Upper lobe of right lung (tissue), 1 donor: ENCODE results near the gene TRUB1. TPM values are rescaled to one million over a fixed set of nuclear protein-coding genes. Genes with fewer than 3 reads are reported as not detected.

ENCODE experiments used
- ATAC-seq: fragments of 200-7000 bp; cut with Tn5 transposase; one replicate; pipeline ENCODE4 v1.9.1; 2020; ENCODE audit warnings: mild to moderate bottlenecking, moderate library complexity
- DNase-seq: peaks from one replicate; pipeline ENCODE4 v3.0.0-alpha.2; 2020
- H3K27ac ChIP-seq: fragments of 200-600 bp; one replicate; pipeline ENCODE4 v1.8.0; 2022
- H3K27me3 ChIP-seq: fragments of 200-600 bp; one replicate; pipeline ENCODE4 v1.8.0; 2022; ENCODE audit warnings: mild to moderate bottlenecking
- H3K36me3 ChIP-seq: fragments of 200-600 bp; one replicate; pipeline ENCODE4 v1.8.0; 2022
- H3K4me1 ChIP-seq: fragments of 200-600 bp; one replicate; pipeline ENCODE4 v1.8.0; 2022
- H3K4me3 ChIP-seq: fragments of 200-600 bp; one replicate; pipeline ENCODE4 v1.8.0; 2022; ENCODE audit warnings: mild to moderate bottlenecking
- H3K9me3 ChIP-seq: fragments of 200-600 bp; one replicate; pipeline ENCODE4 v1.8.0; 2022
- intact Hi-C: fragments of 100-400 bp; cut with DNase I; formaldehyde crosslinking; loops from one replicate; pipeline ENCODE4 v1.11.0; 2022
- total RNA-seq: library from RNA; stranded (reverse); fragmentation: NEBNext Ultra II Directional; extraction: Animal tissue kit (Norgen Biotek cat#: 25700); gene quantifications from one replicate; pipeline ENCODE4 v1.2.1, GENCODE V29; 2021
- TF ChIP-seq, protein P1 (sequence below): fragments of 200-600 bp; IDR thresholded peaks from one replicate; pipeline ENCODE4 v1.8.0; 2022; ENCODE audit warnings: antibody characterized with exemption
- donor health status: DM: no; HTN: yes; CAD: no; lungs with severe emphysema.

TRUB1 gene
- total RNA-seq, 1 donor from 2014 or later, result 11.3 TPM

DNA sequence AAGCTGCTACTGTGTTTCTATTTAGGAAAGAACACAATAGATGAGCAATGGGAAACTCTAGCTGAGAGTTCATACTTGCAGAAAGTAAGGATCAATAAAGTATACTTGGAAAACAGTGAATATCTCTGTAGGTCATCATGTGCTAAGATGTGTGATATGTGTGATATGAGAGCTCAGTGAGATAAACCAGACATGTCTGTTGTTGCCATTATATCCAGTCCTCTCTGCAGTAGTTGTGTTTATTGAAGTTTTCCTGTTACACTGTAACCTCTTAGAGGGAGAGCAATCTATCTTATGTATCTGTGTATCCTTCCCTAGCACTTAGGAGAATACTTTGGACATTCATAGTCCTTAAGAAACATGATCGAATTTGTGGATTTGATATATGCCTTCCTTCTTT lies 19.1 kb downstream of the TRUB1 start:
- intact Hi-C loops, result no loop called here
- no peak overlapping the region for H3K27ac ChIP-seq
- ATAC-seq, result no peak
- H3K9me3 ChIP-seq, result no peaks in the 10 kb centered on the region
- no peak overlapping the region for H3K4me3 ChIP-seq
- DNase-seq, result no peak
- H3K27me3 ChIP-seq, result no peaks in the 10 kb centered on the region
- no peaks in the 10 kb centered on the region for H3K4me1 ChIP-seq
- TF ChIP-seq, protein P1, sequence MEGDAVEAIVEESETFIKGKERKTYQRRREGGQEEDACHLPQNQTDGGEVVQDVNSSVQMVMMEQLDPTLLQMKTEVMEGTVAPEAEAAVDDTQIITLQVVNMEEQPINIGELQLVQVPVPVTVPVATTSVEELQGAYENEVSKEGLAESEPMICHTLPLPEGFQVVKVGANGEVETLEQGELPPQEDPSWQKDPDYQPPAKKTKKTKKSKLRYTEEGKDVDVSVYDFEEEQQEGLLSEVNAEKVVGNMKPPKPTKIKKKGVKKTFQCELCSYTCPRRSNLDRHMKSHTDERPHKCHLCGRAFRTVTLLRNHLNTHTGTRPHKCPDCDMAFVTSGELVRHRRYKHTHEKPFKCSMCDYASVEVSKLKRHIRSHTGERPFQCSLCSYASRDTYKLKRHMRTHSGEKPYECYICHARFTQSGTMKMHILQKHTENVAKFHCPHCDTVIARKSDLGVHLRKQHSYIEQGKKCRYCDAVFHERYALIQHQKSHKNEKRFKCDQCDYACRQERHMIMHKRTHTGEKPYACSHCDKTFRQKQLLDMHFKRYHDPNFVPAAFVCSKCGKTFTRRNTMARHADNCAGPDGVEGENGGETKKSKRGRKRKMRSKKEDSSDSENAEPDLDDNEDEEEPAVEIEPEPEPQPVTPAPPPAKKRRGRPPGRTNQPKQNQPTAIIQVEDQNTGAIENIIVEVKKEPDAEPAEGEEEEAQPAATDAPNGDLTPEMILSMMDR, result no peak
- peaks cover 1% of the 10 kb centered on the region for H3K36me3 ChIP-seq

DNA sequence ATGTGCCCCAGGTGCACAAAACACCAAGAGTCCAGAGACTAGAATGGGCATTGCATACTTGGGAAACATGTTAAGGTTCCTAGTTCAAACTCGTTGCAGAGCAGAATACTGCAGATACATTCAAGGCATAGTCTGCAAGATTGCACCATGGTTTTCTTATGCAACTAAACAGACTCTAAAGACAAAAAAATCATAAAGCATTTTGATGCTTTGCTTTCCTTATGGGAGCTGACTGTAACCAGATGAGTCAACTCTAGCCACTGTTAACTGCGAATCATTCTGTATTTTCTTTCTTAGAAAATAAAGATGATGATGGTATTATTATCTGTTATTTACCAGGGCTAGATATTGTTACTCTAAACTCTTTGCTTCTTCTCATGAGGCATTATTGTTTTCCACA lies 19.7 kb downstream of the TRUB1 start:
- Histone ChIP-seq H3K4me3 (no peak overlapping the region), H3K27me3 (no peaks in the 10 kb centered on the region), H3K4me1 (no peaks in the 10 kb centered on the region), H3K27ac (no peak overlapping the region), H3K9me3 (no peaks in the 10 kb centered on the region), H3K36me3 (no peaks in the 10 kb centered on the region)
- DNase-seq, result no peak
- intact Hi-C loops, result no loop called here
- ATAC-seq, result no peak
- TF ChIP-seq, protein P1, result no peak

DNA sequence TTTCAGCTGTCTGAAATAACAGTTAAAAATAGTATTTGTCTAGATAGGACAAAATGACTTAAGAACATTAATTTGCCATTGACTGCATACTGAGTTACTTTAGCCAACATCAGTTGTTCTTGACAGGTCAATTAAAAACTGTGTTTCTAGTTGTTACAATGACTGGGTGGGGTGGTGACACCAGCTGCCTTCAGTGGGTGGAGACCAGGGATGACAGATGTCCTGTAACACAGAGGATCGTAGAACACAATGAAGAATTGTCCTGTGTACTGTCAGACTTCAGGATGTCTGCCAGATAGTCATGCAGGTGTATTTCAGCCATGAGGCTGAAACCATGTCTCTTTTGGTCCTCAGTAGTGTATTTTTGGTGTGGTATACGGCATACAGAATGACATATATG lies 24.4 kb downstream of the TRUB1 start:
- DNase-seq (no peak), ATAC-seq (no peak)
- Histone ChIP-seq H3K4me1 (no peaks in the 10 kb centered on the region), H3K9me3 (no peaks in the 10 kb centered on the region), H3K4me3 (no peak overlapping the region), H3K36me3 (no peaks in the 10 kb centered on the region), H3K27ac (no peak overlapping the region), H3K27me3 (no peaks in the 10 kb centered on the region)
- intact Hi-C loops, result no loop called here
- TF ChIP-seq, protein P1, result no peak

- ATAC-seq, result no peak
- no peaks in the 10 kb centered on the region for H3K4me1 ChIP-seq
Measured at GRCh38 chr10:114963908-114964307, 25.9 kb downstream of the TRUB1 start.

GRCh38 chr10:114967071-114967470 lies 29.1 kb downstream of the TRUB1 start:
- H3K4me3 ChIP-seq, result no peak overlapping the region
- no peak overlapping the region for H3K27ac ChIP-seq
- intact Hi-C loops, result no loop called here
- no peaks in the 10 kb centered on the region for H3K4me1 ChIP-seq
- H3K36me3 ChIP-seq, result no peaks in the 10 kb centered on the region
- DNase-seq (no peak), ATAC-seq (peak; percentile 34)
- no peaks in the 10 kb centered on the region for H3K27me3 ChIP-seq
- TF ChIP-seq, protein P1, result no peak
- H3K9me3 ChIP-seq, result no peaks in the 10 kb centered on the region

More at GRCh38 chr10:114963908-114964307, 25.9 kb downstream of the TRUB1 start:
- no peak overlapping the region for H3K27ac ChIP-seq
- no peaks in the 10 kb centered on the region for H3K27me3 ChIP-seq
- H3K9me3 ChIP-seq, result no peaks in the 10 kb centered on the region
- no peak overlapping the region for H3K4me3 ChIP-seq
- TF ChIP-seq, protein P1, result no peak
- DNase-seq, result no peak
- no peaks in the 10 kb centered on the region for H3K36me3 ChIP-seq
- intact Hi-C loops, result no loop called here

- Histone ChIP-seq H3K4me3 (no peak overlapping the region), H3K4me1 (no peaks in the 10 kb centered on the region), H3K27me3 (no peaks in the 10 kb centered on the region), H3K36me3 (peaks cover 8% of the 10 kb centered on the region), H3K9me3 (no peaks in the 10 kb centered on the region), H3K27ac (no peak overlapping the region)
- ATAC-seq (no peak), DNase-seq (no peak)
- TF ChIP-seq, protein P1, result no peak
- intact Hi-C loops, result no loop called here
Measured at GRCh38 chr10:114970515-114970914, 32.5 kb downstream of the TRUB1 start.
